Endothelial cell of coronary artery (primary cell): ENCODE results near the gene FRYL. TPM values are rescaled to one million over a fixed set of nuclear protein-coding genes. Genes with fewer than 3 reads are reported as not detected.

Source experiments
- total RNA-seq: library from RNA; depleted of rRNA; stranded (reverse); fragments of >200 nt; gene quantifications from 2 replicates; pipeline ENCODE4 v1.2.3, GENCODE V29; 2014

Gene FRYL
- 98.5 and 138 TPM in 2 replicates for total RNA-seq

GRCh38 chr4:48779998-48780864 is at the start of gene FRYL:
FRYL (minus strand) TSS chr4:48780279; CDS start chr4:48634410, 145,869 bp downstream.

GRCh38 chr4:48490012-48490679 is 289.9 kb downstream of the FRYL start, which contains the start of gene ZAR1:
ZAR1 (plus strand) TSS chr4:48490252; CDS start chr4:48490292, 40 bp downstream.

GRCh38 chr4:48483006-48483776 is 296.9 kb downstream of the FRYL start, which contains the start of gene SLC10A4:
SLC10A4 (plus strand) TSS chr4:48483343; CDS start chr4:48483562, 219 bp downstream.

Other genes with a start within 250 kb of the FRYL start
- gene OCIAD1, start 50.8 kb upstream of the FRYL start, total RNA-seq: 64.3 and 73.8 TPM in 2 replicates
- 279 and 426 TPM in 2 replicates for gene OCIAD2, start 126.5 kb upstream of the FRYL start, total RNA-seq
- not detected in 2 replicates for gene CWH43, start 206.0 kb upstream of the FRYL start, total RNA-seq